ENCODE data around the gene WNK2.

Gene WNK2

DNA sequence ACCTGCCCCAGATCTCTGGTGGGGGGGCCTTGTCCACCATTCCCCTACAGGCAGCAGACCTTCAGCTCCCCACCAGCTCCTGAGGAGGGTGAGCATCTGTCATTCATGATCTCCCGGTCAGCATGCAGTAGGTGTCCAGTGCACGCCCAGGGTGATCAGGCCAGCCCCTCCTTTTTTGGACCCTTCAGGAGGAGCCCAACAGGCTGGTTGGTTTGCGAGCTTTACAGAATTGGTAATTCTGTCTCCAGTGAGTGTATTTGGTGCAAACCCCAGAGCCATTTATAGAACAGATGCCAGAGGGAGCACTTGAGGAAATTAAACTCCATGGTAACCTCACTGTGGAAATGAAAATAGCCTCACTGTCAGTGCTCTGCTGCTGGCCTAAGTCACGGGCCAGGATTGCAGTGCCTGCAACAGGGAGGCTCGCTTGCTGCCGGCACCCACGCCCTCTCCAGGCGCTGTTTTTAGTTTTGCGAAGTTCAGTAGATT lies 23.4 kb downstream of the WNK2 start:
- Histone ChIP-seq H3K9ac (ENCODE audit: low read depth, low read length) (no peak overlapping the region), H3K36me3 (ENCODE audit: insufficient read depth, low read depth, low read length) (no peaks in the 10 kb centered on the region), H3K4me3 (ENCODE audit: low read length) (no peak overlapping the region), H3K27ac (ENCODE audit: low read length) (no peak overlapping the region), H3K27me3 (ENCODE audit: insufficient read depth, low read length) (no peaks in the 10 kb centered on the region), H3K4me1 (ENCODE audit: insufficient read depth, low read length) (no peaks in the 10 kb centered on the region), H3K9me3 (ENCODE audit: insufficient read depth, low read depth, low read length) (no peaks in the 10 kb centered on the region)

DNA sequence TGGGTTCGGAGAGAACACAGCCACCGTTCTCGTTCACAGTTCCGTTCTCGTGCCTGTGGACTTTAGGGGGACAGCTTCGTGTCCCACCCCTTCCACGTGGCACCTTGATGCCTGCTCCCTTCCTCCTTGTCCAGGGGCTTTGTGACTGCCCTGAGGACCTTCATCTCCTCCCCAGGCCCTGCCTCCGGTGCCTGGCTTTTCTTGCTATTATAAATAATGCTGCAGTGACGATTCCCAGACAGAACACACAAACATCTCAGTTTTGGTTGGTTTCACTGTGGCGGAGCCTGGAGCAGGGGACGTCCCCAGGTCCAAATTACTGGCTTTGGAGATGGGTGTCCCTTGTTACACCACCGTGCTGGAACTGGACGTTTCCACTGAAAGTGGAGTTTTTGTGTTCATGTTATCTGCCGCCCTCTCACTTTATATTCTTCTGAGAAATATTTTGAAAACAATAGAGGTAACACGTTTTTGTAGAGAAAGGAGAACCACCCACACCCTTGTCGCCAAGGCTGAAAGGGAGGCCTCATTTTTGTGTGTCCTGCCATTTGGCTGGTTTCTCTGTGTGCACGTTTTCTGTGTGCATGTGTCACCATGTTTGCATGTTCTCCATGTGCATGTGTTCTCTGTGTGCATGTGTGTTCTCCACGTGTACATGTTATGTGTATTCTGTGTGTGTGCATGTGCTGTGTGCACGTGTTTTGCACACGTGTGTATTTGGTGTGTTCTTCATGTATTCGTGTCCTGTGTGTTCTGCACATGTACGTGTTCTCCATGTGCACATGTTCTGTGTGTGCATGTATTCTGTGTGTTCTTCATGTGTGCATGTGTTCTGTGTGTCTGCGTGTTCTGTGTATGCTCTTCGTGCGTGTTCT lies 24.2 kb downstream of the WNK2 start:
- Histone ChIP-seq H3K9me3 (ENCODE audit: insufficient read depth, low read depth, low read length) (no peaks in the 10 kb centered on the region), H3K27ac (ENCODE audit: low read length) (no peak overlapping the region), H3K4me1 (ENCODE audit: insufficient read depth, low read length) (no peaks in the 10 kb centered on the region), H3K27me3 (ENCODE audit: insufficient read depth, low read length) (no peaks in the 10 kb centered on the region), H3K4me3 (ENCODE audit: low read length) (no peak overlapping the region), H3K36me3 (ENCODE audit: insufficient read depth, low read depth, low read length) (no peaks in the 10 kb centered on the region), H3K9ac (ENCODE audit: low read depth, low read length) (no peak overlapping the region)

DNA sequence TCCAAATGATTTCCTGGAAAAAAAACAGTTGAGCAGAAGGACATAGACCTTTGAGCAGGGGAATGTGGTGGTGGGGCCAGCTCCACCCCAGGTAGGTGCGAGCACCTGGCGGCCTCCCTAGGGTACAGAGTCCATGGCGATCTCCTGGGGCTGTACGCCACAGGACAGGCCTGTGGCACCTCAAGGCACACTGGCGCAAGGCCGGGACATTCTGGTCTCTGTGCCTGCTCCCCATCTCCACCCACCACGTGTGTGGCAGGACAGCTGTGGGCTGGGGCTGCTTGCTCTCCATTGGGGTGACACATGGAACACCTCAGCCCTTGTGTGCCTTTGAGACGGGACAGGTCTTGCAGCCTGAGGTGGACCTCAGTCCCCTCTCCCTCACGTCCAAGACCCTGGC lies 25.2 kb downstream of the WNK2 start:
- Histone ChIP-seq H3K27me3 (ENCODE audit: insufficient read depth, low read length) (no peaks in the 10 kb centered on the region), H3K36me3 (ENCODE audit: insufficient read depth, low read depth, low read length) (no peaks in the 10 kb centered on the region), H3K9ac (ENCODE audit: low read depth, low read length) (no peak overlapping the region), H3K4me1 (ENCODE audit: insufficient read depth, low read length) (no peaks in the 10 kb centered on the region), H3K4me3 (ENCODE audit: low read length) (no peak overlapping the region), H3K27ac (ENCODE audit: low read length) (no peak overlapping the region), H3K9me3 (ENCODE audit: insufficient read depth, low read depth, low read length) (no peaks in the 10 kb centered on the region)

DNA sequence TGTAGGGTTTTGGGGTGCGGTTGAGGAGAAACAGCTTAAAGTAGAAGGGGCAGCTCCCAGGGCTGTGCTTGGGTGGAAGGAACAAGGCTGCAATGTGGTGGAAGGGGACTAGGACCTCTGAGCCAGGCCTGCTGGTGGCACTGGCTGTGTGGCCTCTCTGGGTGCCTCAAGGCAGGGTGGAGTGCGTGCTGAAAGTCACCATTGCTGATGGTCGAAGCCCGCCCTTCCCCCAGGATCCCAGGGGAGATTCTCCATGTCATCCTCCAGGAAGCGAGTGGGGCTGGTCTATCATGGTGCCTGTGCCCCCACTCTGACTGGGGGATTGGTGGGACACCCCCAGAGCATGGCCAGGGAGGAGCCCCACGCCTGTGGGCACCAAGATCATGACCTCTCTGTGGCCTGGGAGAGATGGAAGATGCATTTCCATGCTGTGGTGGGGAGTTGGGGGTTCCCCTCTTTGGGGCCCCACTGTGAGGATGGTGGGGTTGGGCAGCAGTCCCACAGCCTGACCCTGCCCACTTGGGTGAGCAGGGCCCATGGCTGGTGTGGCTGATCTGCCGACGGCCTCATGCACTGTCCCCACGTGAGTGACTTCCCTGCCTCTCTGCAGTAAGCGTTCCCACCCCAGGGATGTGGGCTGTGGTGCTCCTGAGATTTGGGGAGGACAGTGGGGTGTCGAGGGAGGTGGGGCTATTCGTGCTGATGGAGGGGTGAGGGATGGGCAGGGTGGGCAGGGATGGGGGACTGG lies 25.8 kb downstream of the WNK2 start:
- Histone ChIP-seq H3K27me3 (ENCODE audit: insufficient read depth, low read length) (no peaks in the 10 kb centered on the region), H3K36me3 (ENCODE audit: insufficient read depth, low read depth, low read length) (no peaks in the 10 kb centered on the region), H3K9ac (ENCODE audit: low read depth, low read length) (no peak overlapping the region), H3K4me1 (ENCODE audit: insufficient read depth, low read length) (no peaks in the 10 kb centered on the region), H3K27ac (ENCODE audit: low read length) (no peak overlapping the region), H3K4me3 (ENCODE audit: low read length) (no peak overlapping the region), H3K9me3 (ENCODE audit: insufficient read depth, low read depth, low read length) (no peaks in the 10 kb centered on the region)

DNA sequence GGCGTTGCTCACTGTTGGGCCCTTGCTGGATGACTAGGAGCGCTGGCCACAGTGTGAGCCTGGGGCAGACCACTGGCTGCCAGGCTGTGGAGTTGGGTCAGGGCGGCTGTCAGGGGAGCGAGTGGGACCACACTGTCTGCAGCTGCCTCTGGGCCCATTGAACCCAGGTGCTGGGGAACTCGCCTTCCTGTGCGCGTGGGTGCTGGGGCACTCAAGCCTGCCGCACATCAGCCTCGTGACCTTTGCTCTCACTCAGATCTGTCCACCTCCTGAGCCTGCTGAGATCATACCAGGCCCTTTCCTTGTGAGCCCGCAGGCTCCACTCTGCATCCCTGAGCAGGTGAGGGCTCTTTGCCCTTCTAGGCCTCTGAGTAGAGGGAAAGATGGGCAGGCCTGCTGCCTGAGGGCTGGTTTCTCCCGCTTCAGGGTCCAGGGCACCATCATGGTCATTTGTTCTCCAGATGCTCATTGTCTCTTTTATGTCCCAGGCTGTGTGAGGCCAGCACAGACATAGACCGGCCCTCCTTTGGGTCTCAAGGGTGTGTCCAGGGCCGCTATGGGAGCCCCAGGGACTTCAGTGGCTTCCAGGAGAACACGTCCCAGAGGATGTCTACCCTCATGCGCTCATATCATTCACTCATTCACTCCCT lies 26.5 kb downstream of the WNK2 start:
- no peaks in the 10 kb centered on the region for H3K36me3 ChIP-seq (ENCODE audit: insufficient read depth, low read depth, low read length)
- H3K9ac ChIP-seq (ENCODE audit: low read depth, low read length), result no peak overlapping the region
- H3K27me3 ChIP-seq (ENCODE audit: insufficient read depth, low read length), result no peaks in the 10 kb centered on the region
- no peaks in the 10 kb centered on the region for H3K4me1 ChIP-seq (ENCODE audit: insufficient read depth, low read length)
- 0 out of 2 replicates have a peak, but pooled peaks cover 2% of the 10 kb centered on the region for H3K9me3 ChIP-seq (ENCODE audit: insufficient read depth, low read depth, low read length)
- no peak overlapping the region for H3K4me3 ChIP-seq (ENCODE audit: low read length)
- H3K27ac ChIP-seq (ENCODE audit: low read length), result no peak overlapping the region

DNA sequence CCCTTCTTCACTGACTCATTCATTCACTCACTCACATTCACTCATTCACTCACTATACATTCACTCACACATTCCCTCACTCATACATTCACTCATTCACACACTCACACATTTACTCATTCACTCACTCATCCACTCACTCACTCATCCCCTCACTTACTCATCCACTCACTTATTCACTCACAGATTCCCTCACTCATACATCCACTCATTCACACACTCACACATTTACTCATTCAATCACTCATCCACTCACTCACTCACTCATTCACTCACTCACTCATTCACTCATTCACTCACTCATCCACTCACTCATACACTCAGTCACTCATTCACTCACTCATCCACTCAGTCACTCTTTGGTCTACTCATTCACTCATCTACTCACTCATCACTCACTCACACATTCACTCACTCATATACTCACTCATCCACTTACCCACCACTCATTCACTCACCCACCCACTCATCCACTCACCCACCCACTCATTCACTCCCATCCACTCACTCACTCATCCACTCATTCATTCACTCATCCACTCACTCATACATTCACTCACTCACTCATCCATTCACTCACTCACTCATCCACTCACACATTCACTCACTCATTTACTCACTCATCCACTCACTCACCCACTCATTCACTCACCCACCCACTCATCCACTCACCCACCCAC lies 27.2 kb downstream of the WNK2 start:
- 0 out of 2 replicates have a peak, but pooled peaks cover 3% of the 10 kb centered on the region for H3K9me3 ChIP-seq (ENCODE audit: insufficient read depth, low read depth, low read length)
- H3K4me3 ChIP-seq (ENCODE audit: low read length), result no peak overlapping the region
- H3K36me3 ChIP-seq (ENCODE audit: insufficient read depth, low read depth, low read length), result no peaks in the 10 kb centered on the region
- no peak overlapping the region for H3K27ac ChIP-seq (ENCODE audit: low read length)
- H3K9ac ChIP-seq (ENCODE audit: low read depth, low read length), result no peak overlapping the region
- H3K27me3 ChIP-seq (ENCODE audit: insufficient read depth, low read length), result no peaks in the 10 kb centered on the region
- H3K4me1 ChIP-seq (ENCODE audit: insufficient read depth, low read length), result no peaks in the 10 kb centered on the region

DNA sequence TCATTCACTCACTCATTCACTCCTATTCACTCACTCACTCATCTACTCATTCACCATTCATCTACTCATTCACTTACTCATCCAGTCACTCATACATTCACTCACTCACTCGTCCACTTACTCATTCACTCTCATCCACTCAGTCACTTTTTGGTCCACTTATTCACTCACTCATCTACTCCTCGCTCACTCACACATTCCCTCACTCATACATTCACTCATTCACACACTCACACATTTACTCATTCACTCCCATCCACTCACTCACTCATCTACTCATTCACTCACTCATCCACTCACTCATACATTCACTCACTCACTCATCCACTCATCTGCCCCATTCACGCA lies 27.7 kb downstream of the WNK2 start:
- H3K36me3 ChIP-seq (ENCODE audit: insufficient read depth, low read depth, low read length), result no peaks in the 10 kb centered on the region
- no peaks in the 10 kb centered on the region for H3K4me1 ChIP-seq (ENCODE audit: insufficient read depth, low read length)
- no peak overlapping the region for H3K27ac ChIP-seq (ENCODE audit: low read length)
- H3K9ac ChIP-seq (ENCODE audit: low read depth, low read length), result no peak overlapping the region
- H3K27me3 ChIP-seq (ENCODE audit: insufficient read depth, low read length), result no peaks in the 10 kb centered on the region
- 0 out of 2 replicates have a peak, but pooled peaks cover 3% of the 10 kb centered on the region for H3K9me3 ChIP-seq (ENCODE audit: insufficient read depth, low read depth, low read length)
- H3K4me3 ChIP-seq (ENCODE audit: low read length), result no peak overlapping the region

DNA sequence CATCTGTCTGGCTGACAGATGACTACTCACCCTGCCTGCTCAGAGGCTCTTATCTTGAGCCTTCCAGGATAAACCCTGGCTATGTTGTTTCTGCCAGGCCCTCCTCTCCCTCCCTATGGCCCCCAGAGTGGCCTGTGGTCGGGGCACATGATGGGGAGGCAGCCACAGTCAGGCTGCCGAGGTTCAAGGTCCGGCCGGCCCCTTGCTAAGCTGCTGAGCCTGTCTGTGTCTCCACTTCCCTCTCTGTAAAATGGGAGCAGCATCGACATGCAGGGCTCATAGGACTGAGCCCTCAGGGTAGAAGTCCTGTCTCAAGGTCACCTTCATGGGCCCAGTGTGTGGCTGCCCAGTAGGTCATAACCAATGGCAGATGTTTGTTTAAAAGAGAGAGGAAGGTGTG lies 28.5 kb downstream of the WNK2 start:
- H3K4me1 ChIP-seq (ENCODE audit: insufficient read depth, low read length), result no peaks in the 10 kb centered on the region
- H3K36me3 ChIP-seq (ENCODE audit: insufficient read depth, low read depth, low read length), result no peaks in the 10 kb centered on the region
- H3K27ac ChIP-seq (ENCODE audit: low read length), result no peak overlapping the region
- H3K4me3 ChIP-seq (ENCODE audit: low read length), result no peak overlapping the region
- H3K9me3 ChIP-seq (ENCODE audit: insufficient read depth, low read depth, low read length), result 0 out of 2 replicates have a peak, but pooled peaks cover 3% of the 10 kb centered on the region
- no peaks in the 10 kb centered on the region for H3K27me3 ChIP-seq (ENCODE audit: insufficient read depth, low read length)
- no peak overlapping the region for H3K9ac ChIP-seq (ENCODE audit: low read depth, low read length)

DNA sequence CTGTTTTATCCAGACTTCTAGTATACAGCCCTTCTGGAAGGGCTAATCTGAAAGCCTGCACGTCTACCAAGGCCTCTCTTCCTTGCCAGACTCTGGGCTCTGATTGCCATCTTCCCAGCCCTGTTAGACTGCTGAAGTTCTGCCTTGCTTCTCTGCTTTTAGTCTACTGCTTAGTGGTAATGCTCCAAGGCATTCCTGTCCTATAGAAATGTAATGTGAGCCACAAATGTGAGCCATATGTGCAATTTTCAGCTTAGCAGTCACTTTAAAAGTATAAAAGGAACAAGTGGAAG lies 32.1 kb downstream of the WNK2 start:
- H3K9me3 ChIP-seq (ENCODE audit: insufficient read depth, low read depth, low read length), result 0 out of 2 replicates have a peak, but pooled peaks cover 3% of the 10 kb centered on the region
- H3K9ac ChIP-seq (ENCODE audit: low read depth, low read length), result no peak overlapping the region
- H3K27me3 ChIP-seq (ENCODE audit: insufficient read depth, low read length), result no peaks in the 10 kb centered on the region
- H3K4me3 ChIP-seq (ENCODE audit: low read length), result no peak overlapping the region
- H3K4me1 ChIP-seq (ENCODE audit: insufficient read depth, low read length), result no peaks in the 10 kb centered on the region
- H3K27ac ChIP-seq (ENCODE audit: low read length), result no peak overlapping the region
- H3K36me3 ChIP-seq (ENCODE audit: insufficient read depth, low read depth, low read length), result no peaks in the 10 kb centered on the region

DNA sequence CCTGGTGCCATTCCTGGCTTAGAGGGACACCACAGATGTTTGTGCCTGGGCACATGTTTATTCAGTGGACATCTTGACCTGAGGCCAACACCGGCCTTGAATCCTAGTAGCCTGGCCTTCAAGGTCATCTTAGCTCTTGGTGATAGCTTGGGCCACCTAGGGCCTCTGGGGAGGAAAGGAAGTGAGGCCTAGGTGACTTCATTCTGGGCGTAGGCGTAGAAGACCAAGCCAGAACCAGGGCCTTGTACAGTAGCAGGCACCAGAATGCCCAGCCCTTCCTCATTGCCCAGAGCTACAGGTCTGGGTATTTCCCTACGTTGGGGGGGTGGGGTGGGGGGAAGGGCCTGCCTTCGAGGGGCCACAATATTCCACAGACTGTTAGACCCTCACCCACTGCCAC lies 33.8 kb downstream of the WNK2 start:
- H3K27ac ChIP-seq (ENCODE audit: low read length), result no peak overlapping the region
- no peak overlapping the region for H3K9ac ChIP-seq (ENCODE audit: low read depth, low read length)
- H3K36me3 ChIP-seq (ENCODE audit: insufficient read depth, low read depth, low read length), result no peaks in the 10 kb centered on the region
- H3K4me1 ChIP-seq (ENCODE audit: insufficient read depth, low read length), result no peaks in the 10 kb centered on the region
- no peak overlapping the region for H3K4me3 ChIP-seq (ENCODE audit: low read length)
- H3K9me3 ChIP-seq (ENCODE audit: insufficient read depth, low read depth, low read length), result 0 out of 2 replicates have a peak, but pooled peaks cover 3% of the 10 kb centered on the region
- H3K27me3 ChIP-seq (ENCODE audit: insufficient read depth, low read length), result no peaks in the 10 kb centered on the region

DNA sequence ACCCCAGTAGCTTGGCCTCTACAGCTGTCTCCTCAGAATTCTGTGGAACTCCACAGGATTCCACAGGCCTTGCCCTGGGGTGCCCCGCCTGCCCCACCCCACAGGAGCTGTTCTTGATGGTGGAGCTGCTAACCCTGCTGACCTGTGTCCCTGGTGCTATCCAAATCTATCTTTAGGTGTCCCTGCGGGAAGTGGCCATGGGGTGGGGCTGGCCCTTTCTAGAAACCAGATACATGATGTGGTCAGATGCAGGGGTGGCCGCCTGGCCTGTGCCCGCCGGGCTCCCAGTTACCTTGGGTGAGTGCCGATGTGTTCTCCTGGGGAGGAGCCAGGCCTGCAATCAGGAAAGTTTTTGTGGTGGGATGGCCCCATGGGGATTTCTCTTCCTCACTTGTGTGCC lies 34.2 kb downstream of the WNK2 start:
- Histone ChIP-seq H3K9ac (ENCODE audit: low read depth, low read length) (no peak overlapping the region), H3K4me3 (ENCODE audit: low read length) (no peak overlapping the region), H3K27me3 (ENCODE audit: insufficient read depth, low read length) (no peaks in the 10 kb centered on the region), H3K9me3 (ENCODE audit: insufficient read depth, low read depth, low read length) (0 out of 2 replicates have a peak, but pooled peaks cover 3% of the 10 kb centered on the region), H3K36me3 (ENCODE audit: insufficient read depth, low read depth, low read length) (no peaks in the 10 kb centered on the region), H3K4me1 (ENCODE audit: insufficient read depth, low read length) (no peaks in the 10 kb centered on the region), H3K27ac (ENCODE audit: low read length) (no peak overlapping the region)
